K562 (cell line): ENCODE data around the gene PANX1. TPM values are rescaled to one million over a fixed set of nuclear protein-coding genes. Genes with fewer than 3 reads are reported as not detected.
A peak's percentile ranks its signal among the peaks of the same experiment; 100 is the strongest.

Source experiments
- ATF1 ChIP-seq, 2 experiments: fragments of 450-650 bp in 1 of 2; IDR thresholded peaks; 2 replicates each; pipeline ENCODE4 v1.6.1; 2016; ENCODE audit warnings: missing compliant biosample characterization in 1 of 2, missing genetic modification characterization in 1 of 2
- ETS1 ChIP-seq: conservative IDR thresholded peaks from 2 replicates; pipeline ENCODE4 v1.6.1; 2011; ENCODE audit warnings: low read depth, mild to moderate bottlenecking, low read length; ENCODE audit not compliant: control insufficient read depth
- FOXK2 ChIP-seq, 2 experiments: fragments of 450-650 bp; IDR thresholded peaks in 1 of 2; conservative IDR thresholded peaks in 1 of 2; 2 replicates each; pipeline ENCODE4 v1.6.1; 2016; ENCODE audit warnings: low read depth in 2 of 2, mild to moderate bottlenecking in 1 of 2
- IRF1 ChIP-seq: sonication (generic); formaldehyde crosslinking; IDR thresholded peaks from 2 replicates; pipeline ENCODE4 v1.8.0; 2022; ENCODE audit warnings: missing genetic modification reagents, mild to moderate bottlenecking, borderline replicate concordance
- MAZ ChIP-seq, 2 experiments: fragments of 450-650 bp in 1 of 2; sonication (generic) in 1 of 2; formaldehyde crosslinking; IDR thresholded peaks in 1 of 2; conservative IDR thresholded peaks in 1 of 2; 2 replicates each; pipeline versions ENCODE4 v1.4.0 to v1.5.0; 2020; ENCODE audit warnings: mild to moderate bottlenecking in 1 of 2, missing genetic modification reagents in 1 of 2
- MTA2 ChIP-seq: fragments of 450-650 bp; IDR thresholded peaks from 2 replicates; pipeline ENCODE4 v1.6.1; 2016; ENCODE audit warnings: low read depth
- NONO ChIP-seq, 2 experiments: fragments of 200-400 bp in 1 of 2; fragments of 450-650 bp in 1 of 2; formaldehyde crosslinking in 1 of 2; IDR thresholded peaks; 2 replicates each; pipeline ENCODE4 v1.6.1; 2017; ENCODE audit warnings: low read depth in 2 of 2, mild to moderate bottlenecking in 2 of 2, moderate library complexity in 2 of 2, low read length in 1 of 2
- NUFIP1 ChIP-seq: fragments of 450-650 bp; IDR thresholded peaks from 2 replicates; pipeline ENCODE4 v1.6.1; 2018; ENCODE audit not compliant: partially characterized antibody
- PHF20 ChIP-seq: fragments of 450-650 bp; IDR thresholded peaks from 2 replicates; pipeline ENCODE4 v1.6.1; 2018; ENCODE audit not compliant: partially characterized antibody
- RBBP5 ChIP-seq: fragments of 200-600 bp; sonication (generic); IDR thresholded peaks from 2 replicates; pipeline ENCODE4 v1.6.1; 2012; ENCODE audit warnings: borderline replicate concordance, mild to moderate bottlenecking, low read length, control low read depth, inconsistent platforms; ENCODE audit not compliant: insufficient read depth, poor library complexity, severe bottlenecking
- SAP30 ChIP-seq: fragments of 200-600 bp; sonication (generic); IDR thresholded peaks from 2 replicates; pipeline ENCODE4 v1.6.1; 2012; ENCODE audit warnings: borderline replicate concordance, low read depth, mild to moderate bottlenecking, moderate library complexity, low read length, control low read depth, inconsistent platforms; ENCODE audit not compliant: insufficient read depth, poor library complexity, severe bottlenecking
- SIN3A ChIP-seq, 2 experiments: fragments of 150-350 bp in 1 of 2; IDR thresholded peaks; 2 replicates each; pipeline ENCODE4 v1.6.1; 2011 to 2016; ENCODE audit warnings: borderline replicate concordance in 2 of 2, low read depth in 2 of 2, low read length in 2 of 2, mild to moderate bottlenecking in 2 of 2, moderate library complexity in 2 of 2; ENCODE audit not compliant: control insufficient read depth in 1 of 2
- SMAD4 ChIP-seq: fragments of 250-450 bp; sonication (Bioruptor Pico); conservative IDR thresholded peaks from 2 replicates; pipeline ENCODE4 v1.8.0; 2021; ENCODE audit warnings: inconsistent platforms, mild to moderate bottlenecking, moderate library complexity
- SRSF9 ChIP-seq: fragments of 200-400 bp; formaldehyde crosslinking; IDR thresholded peaks from 2 replicates; pipeline ENCODE4 v1.6.1; 2017; ENCODE audit warnings: low read depth, low read length, borderline replicate concordance
- STAT5A ChIP-seq: IDR thresholded peaks from 2 replicates; pipeline ENCODE4 v1.6.1; 2012; ENCODE audit warnings: low read length, inconsistent platforms, borderline replicate concordance
- TARDBP ChIP-seq: fragments of 450-650 bp; IDR thresholded peaks from 2 replicates; pipeline ENCODE4 v1.6.1; 2016
- TEAD1 ChIP-seq, 2 experiments: fragments of 450-650 bp in 1 of 2; sonication (generic) in 1 of 2; formaldehyde crosslinking; IDR thresholded peaks; 2 replicates each; pipeline versions ENCODE4 v1.4.0 to v1.8.0; 2020 to 2022; ENCODE audit warnings: mild to moderate bottlenecking in 2 of 2, missing genetic modification reagents in 1 of 2
- TGIF2 ChIP-seq: sonication (generic); formaldehyde crosslinking; IDR thresholded peaks from 2 replicates; pipeline ENCODE4 v1.8.1; 2022; ENCODE audit warnings: mild to moderate bottlenecking, missing genetic modification reagents, moderate library complexity
- ZBTB1 ChIP-seq: sonication (generic); formaldehyde crosslinking; IDR thresholded peaks from 2 replicates; pipeline ENCODE4 v1.8.1; 2023; ENCODE audit warnings: missing genetic modification reagents, low read depth, mild to moderate bottlenecking, borderline replicate concordance
- ZBTB33 ChIP-seq: sonication (generic); formaldehyde crosslinking; IDR thresholded peaks from 2 replicates; pipeline ENCODE4 v1.8.1; 2023; ENCODE audit warnings: mild to moderate bottlenecking, missing genetic modification reagents
- ZNF586 ChIP-seq: fragments of 450-650 bp; formaldehyde crosslinking; conservative IDR thresholded peaks from 2 replicates; pipeline ENCODE4 v1.4.0; 2020; ENCODE audit warnings: mild to moderate bottlenecking, moderate library complexity
- ZNF717 ChIP-seq: fragments of 250-450 bp; sonication (Bioruptor Pico); IDR thresholded peaks from 2 replicates; pipeline ENCODE4 v1.5.0; 2021
- polyA plus RNA-seq, 8 experiments: library from polyadenylated mRNA; depleted of rRNA in 4 of 8; stranded (reverse) in 5 of 8; unstranded in 3 of 8; fragments of >200 nt; fragmentation: Nextera tagmentation in 2 of 8; fragmentation: Illumina TruSeq in 1 of 8; extraction: Ambion mirVana in 2 of 8; extraction: Trizol in 1 of 8; gene quantifications; 2 replicates each; pipeline versions ENCODE4 v1.2.1 to v1.2.3, GENCODE V29; 2011 to 2014; ENCODE audit warnings: inconsistent platforms in 1 of 8, missing spikeins in 1 of 8
- total RNA-seq, 7 experiments: library from RNA; depleted of rRNA in 6 of 7; stranded (reverse); fragments of >200 nt in 6 of 7; fragmentation: Illumina TruSeq in 2 of 7; extraction: Trizol in 2 of 7; gene quantifications; 2 replicates each; pipeline versions ENCODE4 v1.2.1 to v1.2.3, GENCODE V29; 2011 to 2021; ENCODE audit warnings: low replicate concordance in 1 of 7

The PANX1 gene
- total and polyA plus RNA-seq, 9 of the 15 experiments (the other 6 are each of a cell fraction or from before 2014, with no cell fraction given), result 1.9 to 14.8 (median 10.1) TPM

- TF ChIP-seq ETS1 (peak; percentile 20; the same call in 1 of the 2 replicates), RBBP5 (peak; percentile 93), PHF20 (peak; percentile 10), SRSF9 (no peak), ZNF717 (no peak), STAT5A (no peak), TEAD1 (CRISPR knock-in tag; IDR thresholded peaks at IDR 0.05) (0 out of 4 replicates have a peak, but pooled peaks of 1 of the 2 experiments have one; percentile 7), ZNF586 (CRISPR knock-in tag) (no peak), ZBTB33 (0 out of 2 replicates have a peak, but pooled peaks have one; percentile 15), MAZ (CRISPR knock-in tag; conservative IDR thresholded peaks at IDR 0.05 in 1 of 2, IDR thresholded peaks at IDR 0.05 in 1 of 2) (peak; percentile 44 to 77; a peak in 2 of 4 replicates), SMAD4 (peak; percentile 53; the same call in 1 of the 2 replicates), MTA2 (no peak), SIN3A (IDR thresholded peaks at IDR 0.05; ENCODE audit: borderline replicate concordance in 2 of 2, control insufficient read depth in 1 of 2, low read depth in 2 of 2, low read length in 2 of 2) (peak in 1 of 2 experiments; percentile 74; a peak in 3 of 4 replicates), TARDBP (peak; percentile 62; the same call in 1 of the 2 replicates), TGIF2 (CRISPR knock-in tag) (peak; percentile 83; the same call in 1 of the 2 replicates), NUFIP1 (no peak), NONO (IDR thresholded peaks at IDR 0.05; ENCODE audit: low read depth in 2 of 2, low read length in 1 of 2) (peak in 1 of 2 experiments; percentile 83; a peak in 2 of 4 replicates), IRF1 (0 out of 2 replicates have a peak, but pooled peaks have one; percentile 49), FOXK2 (conservative IDR thresholded peaks at IDR 0.05 in 1 of 2, IDR thresholded peaks at IDR 0.05 in 1 of 2; ENCODE audit: low read depth in 2 of 2) (peak in 1 of 2 experiments; percentile 49; a peak in 3 of 4 replicates), ATF1 (CRISPR knock-in tag; IDR thresholded peaks at IDR 0.05) (no peak), ATF1 (tag; IDR thresholded peaks at IDR 0.05) (peak; percentile 84), ZBTB1 (CRISPR knock-in tag) (peak; percentile 43; the same call in 1 of the 2 replicates), SAP30 (peak; percentile 46)
Observed at GRCh38 chr11:94128746-94129511, at the start of gene PANX1 (continued).
